ENCODE data around the gene IRF7.
A peak's percentile ranks its signal among the peaks of the same experiment; 100 is the strongest.

Gene IRF7

GRCh38 chr11:620201-620600 is 4.5 kb upstream of the IRF7 start:
- DNase-seq: no peak

- no peak for DNase-seq
Observed at GRCh38 chr11:619628-620050, 3.9 kb upstream of the IRF7 start.

GRCh38 chr11:618856-619627 is 3.3 kb upstream of the IRF7 start:
- no peak for DNase-seq

GRCh38 chr11:617912-618682 is 2.3 kb upstream of the IRF7 start:
- no peak for DNase-seq

- DNase-seq: no peak
Observed at GRCh38 chr11:617199-617911, 1.6 kb upstream of the IRF7 start.

- no peak for DNase-seq
Observed at GRCh38 chr11:616320-617198, 809 bp upstream of the IRF7 start.

- DNase-seq: no peak
Observed at GRCh38 chr11:614623-615503, 887 bp downstream of the IRF7 start.

GRCh38 chr11:614021-614622 is 1.6 kb downstream of the IRF7 start:
- no peak for DNase-seq

- peak; percentile 90 for DNase-seq
Observed at GRCh38 chr11:613369-613968, 2.3 kb downstream of the IRF7 start.

- no peak for DNase-seq
Observed at GRCh38 chr11:612961-613300, 2.8 kb downstream of the IRF7 start.

- no peak for DNase-seq
Observed at GRCh38 chr11:612201-612960, 3.4 kb downstream of the IRF7 start.

GRCh38 chr11:611001-611996 is 4.5 kb downstream of the IRF7 start:
- DNase-seq: no peak

- DNase-seq: no peak
Observed at GRCh38 chr11:610146-610801, 5.5 kb downstream of the IRF7 start.

GRCh38 chr11:609341-609811 is 6.4 kb downstream of the IRF7 start:
- no peak for DNase-seq

- no peak for DNase-seq
Observed at GRCh38 chr11:608791-609251, 6.9 kb downstream of the IRF7 start.

GRCh38 chr11:607971-608659 is 7.6 kb downstream of the IRF7 start:
- DNase-seq: no peak
